Measurements from ENCODE around the gene TRIM24. TPM values are rescaled to one million over a fixed set of nuclear protein-coding genes. Genes with fewer than 3 reads are reported as not detected.

The TRIM24 gene
- total RNA-seq, 2 donors from 2014 or later: 14.2 to 16.4 TPM

- no peak overlapping the region for H3K4me3 ChIP-seq
- H3K36me3 ChIP-seq: peaks cover 60% of the 10 kb centered on the region
- no peaks in the 10 kb centered on the region for H3K27me3 ChIP-seq
- no peaks in the 10 kb centered on the region for H3K4me1 ChIP-seq
- no peak for DNase-seq (ENCODE audit: low spot score)
- H3K9me3 ChIP-seq: peaks cover 0 to 27% of the 10 kb centered on the region in 2 donors
- H3K27ac ChIP-seq: no peak overlapping the region
- TF ChIP-seq CTCF (IDR thresholded peaks at IDR 0.05): no peak
These were observed 104.3 kb downstream of the TRIM24 start for GRCh38 chr7:138564365-138564764.

- no peak for DNase-seq (ENCODE audit: low spot score)
- Histone ChIP-seq H3K9me3 (peaks cover 0 to 27% of the 10 kb centered on the region in 2 donors), H3K27me3 (no peaks in the 10 kb centered on the region), H3K4me3 (no peak overlapping the region), H3K36me3 (peaks cover 59% of the 10 kb centered on the region), H3K27ac (no peak overlapping the region), H3K4me1 (no peaks in the 10 kb centered on the region)
- no peak for TF ChIP-seq CTCF (IDR thresholded peaks at IDR 0.05)
These were observed 105.0 kb downstream of the TRIM24 start for GRCh38 chr7:138565071-138565450.

DNA sequence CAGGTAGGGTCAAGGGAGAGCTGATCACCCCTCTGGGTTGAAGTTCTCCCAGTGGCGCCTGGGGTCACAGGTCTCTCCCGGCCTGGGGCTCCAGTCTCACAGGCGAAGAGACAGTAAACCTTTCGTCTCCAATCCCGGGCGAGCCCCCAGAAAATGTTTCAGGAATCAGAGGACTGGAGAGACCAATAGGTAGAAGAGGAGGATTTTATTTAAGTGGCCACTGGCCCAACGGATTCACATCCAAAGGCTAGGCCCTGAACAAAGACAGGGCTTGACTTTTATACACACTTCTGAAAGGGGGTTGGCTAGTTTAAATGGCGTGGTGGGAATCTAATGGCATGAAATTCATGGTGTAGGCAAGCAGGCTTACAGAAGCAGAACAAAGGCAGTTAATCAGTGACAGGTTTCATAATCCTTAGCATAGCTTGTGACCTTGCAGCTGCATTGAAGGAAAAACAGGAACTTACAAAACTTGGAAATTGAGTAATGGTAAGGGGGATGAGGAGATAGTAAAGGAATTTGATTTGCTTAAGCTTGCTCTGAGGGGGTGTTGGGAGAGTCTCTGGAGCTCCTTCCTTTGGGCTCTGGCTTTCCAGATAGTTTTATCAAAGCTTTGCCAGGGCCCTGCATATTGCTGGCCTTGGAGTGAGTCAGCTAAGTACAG is 105.5 kb downstream of the TRIM24 start:
- DNase-seq (ENCODE audit: low spot score): no peak
- no peaks in the 10 kb centered on the region for H3K4me1 ChIP-seq
- no peak overlapping the region for H3K27ac ChIP-seq
- peaks cover 0 to 27% of the 10 kb centered on the region in 2 donors for H3K9me3 ChIP-seq
- no peak overlapping the region for H3K4me3 ChIP-seq
- no peak for TF ChIP-seq CTCF (IDR thresholded peaks at IDR 0.05)
- H3K36me3 ChIP-seq: peaks cover 59% of the 10 kb centered on the region
- H3K27me3 ChIP-seq: no peaks in the 10 kb centered on the region

DNA sequence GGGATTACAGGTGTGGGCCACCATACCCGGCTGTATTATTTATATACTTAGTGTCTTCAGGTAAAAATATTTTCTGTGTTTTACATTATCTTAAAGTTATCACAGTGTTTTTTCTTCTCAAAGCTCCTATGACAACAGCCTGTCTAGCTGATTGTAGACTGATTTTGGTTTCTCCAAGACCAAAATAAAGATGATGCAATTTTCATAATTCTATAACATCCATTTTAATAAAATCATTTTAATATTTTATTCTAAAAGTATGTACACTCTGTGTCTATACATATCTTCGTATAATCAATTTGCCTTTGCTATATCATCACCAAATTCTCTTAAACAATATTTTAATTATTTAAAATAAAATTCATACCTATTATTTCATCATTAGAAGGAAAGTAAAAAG is 108.6 kb downstream of the TRIM24 start:
- H3K4me3 ChIP-seq: no peak overlapping the region
- no peak for TF ChIP-seq CTCF (IDR thresholded peaks at IDR 0.05)
- H3K9me3 ChIP-seq: peaks cover 0 to 27% of the 10 kb centered on the region in 2 donors
- no peaks in the 10 kb centered on the region for H3K27me3 ChIP-seq
- no peak overlapping the region for H3K27ac ChIP-seq
- no peaks in the 10 kb centered on the region for H3K4me1 ChIP-seq
- peaks cover 63% of the 10 kb centered on the region for H3K36me3 ChIP-seq
- no peak for DNase-seq (ENCODE audit: low spot score)

DNA sequence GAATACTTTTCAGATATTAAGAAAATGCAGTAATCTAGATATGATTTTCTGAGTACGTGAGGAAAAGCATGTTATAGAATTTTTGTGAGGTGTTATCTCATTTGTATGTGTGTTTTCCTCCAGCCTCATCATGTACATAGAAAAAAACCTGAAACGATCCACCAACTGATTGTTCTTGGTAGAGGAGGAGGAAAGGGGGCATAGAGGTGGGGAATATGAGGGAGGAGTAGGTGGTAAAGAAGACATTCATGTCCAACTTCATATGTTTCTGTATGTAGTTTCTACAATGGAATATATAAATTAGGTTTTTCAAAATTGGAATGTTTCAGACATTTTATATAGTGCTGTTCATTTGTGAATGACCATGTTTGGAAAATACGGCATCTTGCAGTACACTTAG is 109.4 kb downstream of the TRIM24 start:
- H3K4me1 ChIP-seq: no peaks in the 10 kb centered on the region
- no peak for DNase-seq (ENCODE audit: low spot score)
- no peak overlapping the region for H3K4me3 ChIP-seq
- peaks cover 0 to 23% of the 10 kb centered on the region in 2 donors for H3K9me3 ChIP-seq
- H3K36me3 ChIP-seq: peaks cover 60% of the 10 kb centered on the region
- H3K27me3 ChIP-seq: no peaks in the 10 kb centered on the region
- TF ChIP-seq CTCF (IDR thresholded peaks at IDR 0.05): no peak
- no peak overlapping the region for H3K27ac ChIP-seq

- Histone ChIP-seq H3K27me3 (no peaks in the 10 kb centered on the region), H3K36me3 (peaks cover 48% of the 10 kb centered on the region), H3K4me3 (no peak overlapping the region), H3K27ac (no peak overlapping the region), H3K4me1 (no peaks in the 10 kb centered on the region), H3K9me3 (peaks cover 0 to 10% of the 10 kb centered on the region in 2 donors)
- no peak for DNase-seq (ENCODE audit: low spot score)
- TF ChIP-seq CTCF (IDR thresholded peaks at IDR 0.05): no peak
These were observed 110.7 kb downstream of the TRIM24 start for GRCh38 chr7:138570715-138571114.
